Sigmoid colon (tissue), 7 donors: ENCODE data around the gene SYTL2. TPM values are rescaled to one million over a fixed set of nuclear protein-coding genes. Genes with fewer than 3 reads are reported as not detected.

Source experiments
- DNase-seq: peaks from one replicate; pipeline ENCODE4 v3.0.0-alpha.2; 2019
- H3K27ac ChIP-seq, 4 donors: fragments of 200-600 bp; sonication (generic); one replicate each; pipeline ENCODE4 v1.5.1; 2016 to 2019; ENCODE audit warnings: mild to moderate bottlenecking in 1 of 4
- H3K27me3 ChIP-seq, 3 donors: fragments of 200-600 bp; sonication (generic); one replicate each; pipeline ENCODE4 v1.5.1; 2019; ENCODE audit warnings: mild to moderate bottlenecking in 1 of 3
- H3K36me3 ChIP-seq, 4 donors: fragments of 200-600 bp; sonication (generic); one replicate each; pipeline ENCODE4 v1.5.1; 2016 to 2019
- H3K4me1 ChIP-seq, 4 donors: fragments of 200-600 bp; sonication (generic); one replicate each; pipeline ENCODE4 v1.5.1; 2017 to 2019
- H3K4me3 ChIP-seq, 4 donors: fragments of 200-600 bp; sonication (generic); one replicate each; pipeline ENCODE4 v1.5.1; 2017 to 2019; ENCODE audit warnings: mild to moderate bottlenecking in 2 of 4, moderate library complexity in 1 of 4
- H3K9me3 ChIP-seq, 4 donors: fragments of 200-600 bp in 3 of 4; sonication (generic) in 3 of 4; one replicate each; pipeline versions ENCODE4 v1.5.1 to v1.6.1; 2013 to 2019
- CTCF ChIP-seq, 4 experiments: fragments of 450-650 bp in 3 of 4; fragments of 200-600 bp in 1 of 4; IDR thresholded peaks; one replicate each; pipeline ENCODE4 v1.5.1; 2016 to 2019; ENCODE audit warnings: antibody characterized with exemption in 4 of 4, mild to moderate bottlenecking in 3 of 4, moderate library complexity in 2 of 4
- EP300 ChIP-seq, 4 donors: sonication (generic); formaldehyde crosslinking; IDR thresholded peaks; one replicate each; pipeline ENCODE4 v1.6.1; 2017; ENCODE audit warnings: antibody characterized with exemption in 4 of 4
- POLR2A ChIP-seq, 2 donors: fragments of 450-650 bp; IDR thresholded peaks; one replicate each; pipeline ENCODE4 v1.6.1; 2016; ENCODE audit warnings: antibody characterized with exemption in 2 of 2, mild to moderate bottlenecking in 2 of 2, moderate library complexity in 2 of 2
- POLR2AphosphoS5 ChIP-seq, 4 donors: sonication (generic); formaldehyde crosslinking; IDR thresholded peaks; one replicate each; pipeline ENCODE4 v1.6.1; 2017; ENCODE audit warnings: antibody characterized with exemption in 4 of 4
- WGBS, 2 donors: extraction: QIAGEN DNeasy Blood & Tissue Kit; methylation state at CpG; one replicate each; pipeline ENCODE4 v1.1.7; 2013; 5-methylcytosine and 5-hydroxymethylcytosine counted together
- intact Hi-C: fragments of 100-400 bp; cut with DNase I; formaldehyde crosslinking; loops from one replicate; pipeline ENCODE4 v1.15.1; 2023
- polyA plus RNA-seq, 3 donors: library from polyadenylated mRNA; stranded (reverse); fragments of 200-250 nt; gene quantifications; one replicate each; pipeline ENCODE4 v1.2.3, GENCODE V29; 2013
- total RNA-seq, 4 donors: library from RNA; depleted of rRNA; stranded (reverse); fragments of >200 nt; gene quantifications; one replicate each; pipeline ENCODE4 v1.1.0, GENCODE V29; 2016
- donor health status: healthy with polysubstance abuse.
- donor health status: Bipolar disorder and iron deficiency.
- donor health status: healthy.

Gene SYTL2
- total and polyA plus RNA-seq, 7 donors: 9.0 to 104 (median 30.2) TPM

- 56 to 57% methylated on average over 3 of the region's 3 CpGs for WGBS, 2 donors
- no peak for TF ChIP-seq POLR2AphosphoS5 (IDR thresholded peaks at IDR 0.05)
- TF ChIP-seq CTCF (IDR thresholded peaks at IDR 0.05): no peak
- no peak for TF ChIP-seq POLR2A (IDR thresholded peaks at IDR 0.05)
- TF ChIP-seq EP300 (IDR thresholded peaks at IDR 0.05): no peak
- peaks cover 0 to 48% (median 9%) of the 10 kb centered on the region in 4 donors for H3K36me3 ChIP-seq
Observed at GRCh38 chr11:85652786-85653447, 158.0 kb downstream of the SYTL2 start.

GRCh38 chr11:85651118-85651517 is 159.8 kb downstream of the SYTL2 start:
- intact Hi-C loops: no loop called here

More at GRCh38 chr11:85652786-85653447, 158.0 kb downstream of the SYTL2 start:
- intact Hi-C loops: no loop called here
- Histone ChIP-seq H3K27ac (no peak overlapping the region), H3K9me3 (no peaks in the 10 kb centered on the region), H3K4me3 (no peak overlapping the region), H3K27me3 (no peaks in the 10 kb centered on the region), H3K4me1 (peaks cover 0 to 20% (median 14%) of the 10 kb centered on the region in 4 donors)
- no peak for DNase-seq

GRCh38 chr11:85647604-85648299 is 163.2 kb downstream of the SYTL2 start, which contains the start of gene TMEM126A:
TMEM126A (plus strand) TSS chr11:85647967; CDS start chr11:85650256, 2,289 bp downstream.
- TF ChIP-seq EP300 (IDR thresholded peaks at IDR 0.05) (peak in 1 of 4 donors; percentile 23), POLR2A (IDR thresholded peaks at IDR 0.05) (peak; percentile 45 to 61), POLR2AphosphoS5 (IDR thresholded peaks at IDR 0.05) (peak; percentile 62 to 88 (median 83)), CTCF (IDR thresholded peaks at IDR 0.05) (no peak)
- intact Hi-C loops: loop anchor here (2.0 kb wide), 2 partner anchors 15 to 19 kb away; partner anchors contain the start of gene TMEM126B

More at GRCh38 chr11:85651118-85651517, 159.8 kb downstream of the SYTL2 start:
- no peak for TF ChIP-seq CTCF (IDR thresholded peaks at IDR 0.05)
- TF ChIP-seq POLR2A (IDR thresholded peaks at IDR 0.05): no peak
- TF ChIP-seq POLR2AphosphoS5 (IDR thresholded peaks at IDR 0.05): no peak
- TF ChIP-seq EP300 (IDR thresholded peaks at IDR 0.05): no peak
- no peak for DNase-seq
- no peaks in the 10 kb centered on the region for H3K27me3 ChIP-seq
- WGBS, 2 donors: 91 to 93% methylated on average over 1 of the region's 1 CpG
- H3K36me3 ChIP-seq: peaks cover 0 to 30% (median 2%) of the 10 kb centered on the region in 4 donors
- H3K9me3 ChIP-seq: no peaks in the 10 kb centered on the region
- peaks cover 0 to 24% (median 16%) of the 10 kb centered on the region in 4 donors for H3K4me1 ChIP-seq
- H3K27ac ChIP-seq: no peak overlapping the region
- no peak overlapping the region for H3K4me3 ChIP-seq

GRCh38 chr11:85647078-85647477 is 163.9 kb downstream of the SYTL2 start:
- Histone ChIP-seq H3K36me3 (no peaks in the 10 kb centered on the region), H3K9me3 (no peaks in the 10 kb centered on the region), H3K27me3 (no peaks in the 10 kb centered on the region), H3K4me3 (peak overlapping the region; percentile 54 to 70 (median 64)), H3K27ac (peak overlapping the region; percentile 76 to 83 (median 80)), H3K4me1 (peaks cover 0 to 24% (median 16%) of the 10 kb centered on the region in 4 donors)
- DNase-seq: no peak
- intact Hi-C loops: loop anchor here (2.0 kb wide), 1 partner anchor 18 kb away; the partner anchor contains the start of gene TMEM126B
- WGBS, 2 donors: 7 to 31% methylated on average over 2 of the region's 2 CpGs
- TF ChIP-seq POLR2AphosphoS5 (IDR thresholded peaks at IDR 0.05) (no peak), EP300 (IDR thresholded peaks at IDR 0.05) (no peak), CTCF (IDR thresholded peaks at IDR 0.05) (no peak), POLR2A (IDR thresholded peaks at IDR 0.05) (no peak)

More at GRCh38 chr11:85647604-85648299, 163.2 kb downstream of the SYTL2 start, which contains the start of gene TMEM126A:
- WGBS, 2 donors: 0% methylated on average over 33 of the region's 33 CpGs
- no peaks in the 10 kb centered on the region for H3K9me3 ChIP-seq
- DNase-seq: peak; percentile 93
- H3K4me3 ChIP-seq: peak within 1 kb of the TSS; percentile 54 to 70 (median 64)
- H3K36me3 ChIP-seq: no peaks in the 10 kb centered on the region
- peaks cover 0 to 24% (median 16%) of the 10 kb centered on the region in 4 donors for H3K4me1 ChIP-seq
- H3K27ac ChIP-seq: peak within 1 kb of the TSS; percentile 76 to 83 (median 80)
- H3K27me3 ChIP-seq: no peaks in the 10 kb centered on the region

Other genes with a start within 250 kb of the SYTL2 start
- 10 to 100 TPM in 3 of 4 donors, 1 to 10 TPM in 1; 8.2 to 25.8 (median 16.2) TPM for gene DLG2, start 183.8 kb downstream of the SYTL2 start, total RNA-seq
- gene DLG2, start 183.8 kb downstream of the SYTL2 start, polyA plus RNA-seq: 1 to 10 TPM in 1 of 3 donors, under 1 TPM in 1, not detected in 1; 0.60 to 1.3 TPM
- gene TMEM126B, start 182.5 kb downstream of the SYTL2 start, total RNA-seq: 10 to 100 TPM; 39.3 to 87.5 (median 68.7) TPM
- gene TMEM126B, start 182.5 kb downstream of the SYTL2 start, polyA plus RNA-seq: 100 to 1,000 TPM in 1 of 3 donors, 10 to 100 TPM in 2; 55.7 to 108 (median 75.1) TPM
- gene TMEM126A, start 163.2 kb downstream of the SYTL2 start, total RNA-seq: 10 to 100 TPM; 21.0 to 45.1 (median 38.1) TPM
- gene TMEM126A, start 163.2 kb downstream of the SYTL2 start, polyA plus RNA-seq: 10 to 100 TPM; 31.8 to 46.2 (median 42.6) TPM
- 10 to 100 TPM; 50.3 to 75.6 (median 61.8) TPM for gene CREBZF, start 146.0 kb downstream of the SYTL2 start, total RNA-seq
- gene CREBZF, start 146.0 kb downstream of the SYTL2 start, polyA plus RNA-seq: 10 to 100 TPM in 2 of 3 donors, 1 to 10 TPM in 1; 9.9 to 27.5 (median 15.0) TPM
- 1 to 10 TPM; 1.2 to 3.0 (median 2.0) TPM for gene CCDC89, start 124.9 kb downstream of the SYTL2 start, total RNA-seq
- under 1 TPM in 2 of 3 donors, not detected in 1; 0.46 to 0.90 TPM for gene CCDC89, start 124.9 kb downstream of the SYTL2 start, polyA plus RNA-seq
- not detected for gene CCDC83, start 44.2 kb upstream of the SYTL2 start, total RNA-seq
- not detected for gene CCDC83, start 44.2 kb upstream of the SYTL2 start, polyA plus RNA-seq